Calu3 (cell line): ENCODE data around the gene B3GAT3. TPM values are rescaled to one million over a fixed set of nuclear protein-coding genes. Genes with fewer than 3 reads are reported as not detected.

Experiments
- BruUV-seq: library from RNA; stranded (reverse); fragments of 400-500 nt; replicated peaks from 2 replicates; lab custom pipeline; 2021; lab: Mats Ljungman, UMichigan
- CTCF ChIA-PET: fragments of 300-600 bp; sonication (Branson Sonifier 250); formaldehyde crosslinking; loops from one replicate; lab custom pipeline; 2022; ENCODE audit warnings: antibody characterized with exemption; lab: Charles Lee
- DNase-seq: peaks from one replicate; pipeline ENCODE4 v3.0.0; 2022
- H3K27ac Mint-ChIP-seq: one replicate; pipeline ENCODE4 v1.8.0; 2022; ENCODE audit warnings: mixed read lengths; ENCODE audit not compliant: unreplicated experiment
- H3K27me3 Mint-ChIP-seq: one replicate; pipeline ENCODE4 v1.8.0; 2022; ENCODE audit warnings: mixed read lengths; ENCODE audit not compliant: unreplicated experiment
- H3K36me3 Mint-ChIP-seq: one replicate; pipeline ENCODE4 v1.8.0; 2022; ENCODE audit warnings: mild to moderate bottlenecking, moderate library complexity, mixed read lengths; ENCODE audit not compliant: insufficient read depth, unreplicated experiment
- H3K4me1 Mint-ChIP-seq: one replicate; pipeline ENCODE4 v1.8.0; 2022; ENCODE audit warnings: mild to moderate bottlenecking, low read depth, mixed read lengths; ENCODE audit not compliant: unreplicated experiment
- H3K4me3 Mint-ChIP-seq: one replicate; pipeline ENCODE4 v1.8.0; 2022; ENCODE audit warnings: mild to moderate bottlenecking, low read depth, moderate library complexity, mixed read lengths; ENCODE audit not compliant: unreplicated experiment
- H3K9me3 Mint-ChIP-seq: one replicate; pipeline ENCODE4 v1.8.0; 2022; ENCODE audit warnings: low read depth, mixed read lengths; ENCODE audit not compliant: unreplicated experiment
- CTCF ChIP-seq: fragments of 200-600 bp; IDR thresholded peaks from one replicate; pipeline ENCODE4 v1.8.0; 2022; ENCODE audit warnings: antibody characterized with exemption; ENCODE audit not compliant: unreplicated experiment
- intact Hi-C: fragments of 100-400 bp; cut with micrococcal nuclease; formaldehyde crosslinking; loops from one replicate; pipeline ENCODE4 v1.10.0; 2022; ENCODE audit not compliant: unreplicated experiment
- total RNA-seq: library from RNA; stranded (reverse); gene quantifications from 2 replicates; pipeline ENCODE4 v1.2.3, GENCODE V29; 2022

B3GAT3 gene
- total RNA-seq, 1 experiment from 2014 or later: 31.5 TPM

GRCh38 chr11:62601122-62601371 lies 20.7 kb downstream of the B3GAT3 start:
- Mint-ChIP-seq H3K4me3 (peak overlapping the region; percentile 88), H3K36me3 (peaks cover 78% of the 10 kb centered on the region), H3K4me1 (peaks cover 35% of the 10 kb centered on the region), H3K27ac (peak overlapping the region; percentile 78), H3K9me3 (no peaks in the 10 kb centered on the region), H3K27me3 (no peaks in the 10 kb centered on the region)
- no peak for TF ChIP-seq CTCF
- intact Hi-C loops: no loop called here
- CTCF ChIA-PET: interaction anchor here (0.9 to 2.1 kb wide), 11 partner anchors 9 to 176 kb away, joined by 3 to 21 read pairs (median 3); partner anchors contain the start of genes B3GAT3, C11orf98, CSKMT and TUT1
- no TSS peak for BruUV-seq
- DNase-seq: no peak

- H3K4me1 Mint-ChIP-seq: peaks cover 35% of the 10 kb centered on the region
- intact Hi-C loops: no loop called here
These were observed 21.2 kb downstream of the B3GAT3 start for GRCh38 chr11:62600367-62601121.

GRCh38 chr11:62599901-62600300 lies 21.9 kb downstream of the B3GAT3 start:
- CTCF ChIA-PET: interaction anchor here (1.1 to 2.1 kb wide), 2 partner anchors 8 to 22 kb away, joined by 3 to 21 read pairs; partner anchors contain the start of genes B3GAT3 and TUT1
- Mint-ChIP-seq H3K36me3 (peaks cover 80% of the 10 kb centered on the region), H3K27ac (peak overlapping the region; percentile 78), H3K27me3 (no peaks in the 10 kb centered on the region), H3K9me3 (no peaks in the 10 kb centered on the region), H3K4me3 (peak overlapping the region; percentile 88), H3K4me1 (peaks cover 35% of the 10 kb centered on the region)
- intact Hi-C loops: no loop called here
- TSS peak; percentile 58 for BruUV-seq
- TF ChIP-seq CTCF: no peak
- no peak for DNase-seq

More at GRCh38 chr11:62600367-62601121, 21.2 kb downstream of the B3GAT3 start:
- Mint-ChIP-seq H3K4me3 (peak overlapping the region; percentile 88), H3K36me3 (peaks cover 80% of the 10 kb centered on the region), H3K27me3 (no peaks in the 10 kb centered on the region), H3K27ac (peak overlapping the region; percentile 78), H3K9me3 (no peaks in the 10 kb centered on the region)
- no peak for DNase-seq
- CTCF ChIA-PET: interaction anchor here (1.1 to 2.1 kb wide), 5 partner anchors 9 to 58 kb away, joined by 3 to 21 read pairs (median 7); partner anchors contain the start of genes B3GAT3 and TUT1
- TF ChIP-seq CTCF: no peak
- no TSS peak for BruUV-seq

GRCh38 chr11:62599069-62599696 lies 22.6 kb downstream of the B3GAT3 start:
- H3K36me3 Mint-ChIP-seq: peaks cover 83% of the 10 kb centered on the region
- intact Hi-C loops: no loop called here
- DNase-seq: peak; percentile 69

More at GRCh38 chr11:62599069-62599696, 22.6 kb downstream of the B3GAT3 start:
- no peaks in the 10 kb centered on the region for H3K9me3 Mint-ChIP-seq
- H3K27ac Mint-ChIP-seq: peak overlapping the region; percentile 78
- peaks cover 34% of the 10 kb centered on the region for H3K4me1 Mint-ChIP-seq
- no TSS peak for BruUV-seq
- no peak for TF ChIP-seq CTCF
- CTCF ChIA-PET: interaction anchor here (0.6 kb wide), 1 partner anchor 40 kb away, joined by 3 read pairs; no protein-coding TSS in a partner anchor
- no peaks in the 10 kb centered on the region for H3K27me3 Mint-ChIP-seq
- H3K4me3 Mint-ChIP-seq: peak overlapping the region; percentile 88
